Mesodermal cell (in vitro differentiated cells): ENCODE data around the gene CELF4.

ENCODE experiments used
- H3K27ac ChIP-seq: 2 replicates; pipeline ENCODE4 v1.7.0; 2013; ENCODE audit warnings: mild to moderate bottlenecking, low read depth, low read length, moderate library complexity; ENCODE audit not compliant: severe bottlenecking
- H3K36me3 ChIP-seq: 2 replicates; pipeline ENCODE4 v1.7.1; 2013; ENCODE audit warnings: mild to moderate bottlenecking, low read length, moderate library complexity; ENCODE audit not compliant: control insufficient read depth, insufficient read depth
- H3K4me1 ChIP-seq: one replicate; pipeline ENCODE4 v1.7.1; 2013; ENCODE audit warnings: mild to moderate bottlenecking, low read length; ENCODE audit not compliant: insufficient read depth, control insufficient read depth, poor library complexity, severe bottlenecking
- H3K4me3 ChIP-seq: 2 replicates; pipeline ENCODE4 v1.7.0; 2013; ENCODE audit warnings: low read length, control low read depth, mild to moderate bottlenecking; ENCODE audit not compliant: insufficient read depth, poor library complexity, severe bottlenecking; ENCODE audit errors: extremely low read depth
- H3K9me3 ChIP-seq: 2 replicates; pipeline ENCODE4 v1.7.1; 2013; ENCODE audit warnings: mild to moderate bottlenecking, low read length, moderate library complexity; ENCODE audit not compliant: control insufficient read depth
- WGBS, 2 experiments: methylation state at CpG; one replicate each; pipeline ENCODE4 v1.1.5; 2013; ENCODE audit warnings: missing lambda C conversion rate in 2 of 2; ENCODE audit not compliant: insufficient coverage in 2 of 2; 5-methylcytosine and 5-hydroxymethylcytosine counted together

Gene CELF4

DNA sequence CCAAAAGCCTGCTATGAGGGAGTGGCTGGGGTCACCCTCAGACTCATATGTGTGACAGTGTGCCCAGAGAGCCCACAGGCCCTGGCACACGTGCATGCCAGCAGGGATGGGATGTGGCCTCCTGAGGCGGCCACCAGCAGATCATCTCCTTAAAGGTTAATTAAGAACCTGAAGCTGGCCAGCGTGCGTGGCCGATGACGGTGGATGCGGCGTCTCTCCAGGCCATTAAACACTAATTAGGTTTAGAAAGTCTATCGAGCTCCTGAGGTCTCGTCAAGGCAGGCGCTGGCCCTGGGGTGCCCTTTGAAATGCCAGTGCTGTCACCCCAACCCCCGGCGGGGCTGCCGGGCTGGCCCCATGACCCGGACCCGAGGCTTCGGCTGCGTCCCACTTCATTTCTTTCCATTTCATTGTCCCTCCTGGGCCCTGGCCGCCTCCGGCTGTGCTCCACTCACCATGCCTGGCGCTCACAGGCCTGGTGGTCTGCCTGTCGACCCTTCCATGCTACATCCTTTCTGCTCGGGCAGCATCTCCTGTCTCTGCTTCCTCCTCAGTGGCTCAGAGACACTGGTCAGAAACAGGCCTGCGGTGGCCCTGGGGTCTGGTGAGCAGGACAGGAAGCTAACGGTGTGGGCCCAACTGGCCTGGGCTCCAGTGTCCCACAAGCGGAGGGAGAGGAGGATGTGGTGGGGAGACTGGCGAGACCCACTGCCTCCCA lies 228.9 kb downstream of the CELF4 start:
- Histone ChIP-seq H3K9me3 (no peaks in the 10 kb centered on the region), H3K4me1 (peaks cover 28% of the 10 kb centered on the region), H3K27ac (no peak overlapping the region), H3K36me3 (no peaks in the 10 kb centered on the region), H3K4me3 (no peak overlapping the region)
- 93 to 95% methylated on average over 26 to 27 of the region's 27 CpGs for WGBS, 2 experiments

DNA sequence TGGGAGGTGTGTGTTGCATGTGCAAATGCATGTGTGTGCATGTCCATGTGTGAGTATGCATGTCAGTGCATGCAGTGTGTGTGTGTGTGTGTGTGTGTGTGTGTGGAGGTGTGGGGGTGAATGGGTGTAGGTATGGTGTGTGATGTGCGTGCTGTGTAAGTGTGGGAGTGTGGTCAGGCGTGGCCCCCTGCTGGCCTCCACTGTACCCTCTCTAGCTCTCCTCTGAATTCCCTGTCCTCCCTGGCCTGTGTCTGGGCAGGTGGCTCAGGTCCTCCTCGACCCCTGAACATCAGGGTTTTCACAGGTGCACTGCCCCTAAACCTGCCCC lies 230.2 kb downstream of the CELF4 start:
- peaks cover 22% of the 10 kb centered on the region for H3K4me1 ChIP-seq
- H3K9me3 ChIP-seq, result no peaks in the 10 kb centered on the region
- 69 to 83% methylated on average over 1 to 3 of the region's 3 CpGs for WGBS, 2 experiments
- H3K4me3 ChIP-seq, result no peak overlapping the region
- H3K36me3 ChIP-seq, result no peaks in the 10 kb centered on the region
- peak overlapping the region; percentile 90 for H3K27ac ChIP-seq

DNA sequence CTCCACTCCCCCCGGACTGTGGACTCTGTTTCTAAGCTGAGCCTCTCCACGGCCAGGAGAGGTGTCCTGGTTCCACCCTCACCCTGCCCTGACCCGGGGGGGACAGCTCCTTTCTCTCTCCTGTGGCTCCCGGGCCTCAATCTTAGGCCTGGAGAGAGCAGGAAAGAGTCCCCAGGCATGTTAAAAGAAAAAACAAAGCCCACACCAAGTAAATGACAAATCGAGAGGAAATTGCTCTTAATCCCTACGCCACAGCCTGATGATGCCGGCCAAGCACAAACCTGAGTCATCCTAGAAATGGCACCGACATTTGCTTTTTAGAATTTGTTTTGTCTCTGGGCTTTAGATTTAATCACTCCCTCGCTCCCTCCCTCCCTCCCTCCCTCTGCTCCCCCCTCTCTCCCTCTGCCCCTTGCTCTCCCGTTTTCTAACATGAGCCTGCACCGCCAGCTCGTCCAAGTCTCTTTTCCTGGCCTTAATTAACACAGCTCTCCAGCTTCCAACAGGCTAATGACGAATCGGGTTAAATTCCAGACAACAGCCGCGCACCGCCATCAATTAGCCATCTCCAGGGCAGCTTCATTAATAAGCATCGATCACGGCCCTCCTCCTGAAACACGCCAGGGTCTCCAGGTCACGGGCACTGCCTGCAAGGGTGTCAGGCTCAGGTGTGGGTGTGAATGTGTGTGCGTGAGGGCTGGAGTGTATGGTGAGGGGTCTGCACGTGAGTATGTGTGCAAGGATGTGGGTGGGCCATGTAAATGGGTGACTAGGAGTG lies 230.8 kb downstream of the CELF4 start:
- Histone ChIP-seq H3K36me3 (no peaks in the 10 kb centered on the region), H3K27ac (peak overlapping the region; percentile 90), H3K4me3 (no peak overlapping the region), H3K4me1 (peaks cover 27% of the 10 kb centered on the region), H3K9me3 (no peaks in the 10 kb centered on the region)
- WGBS, 2 experiments, result 73 to 77% methylated on average over 18 to 22 of the region's 23 CpGs

DNA sequence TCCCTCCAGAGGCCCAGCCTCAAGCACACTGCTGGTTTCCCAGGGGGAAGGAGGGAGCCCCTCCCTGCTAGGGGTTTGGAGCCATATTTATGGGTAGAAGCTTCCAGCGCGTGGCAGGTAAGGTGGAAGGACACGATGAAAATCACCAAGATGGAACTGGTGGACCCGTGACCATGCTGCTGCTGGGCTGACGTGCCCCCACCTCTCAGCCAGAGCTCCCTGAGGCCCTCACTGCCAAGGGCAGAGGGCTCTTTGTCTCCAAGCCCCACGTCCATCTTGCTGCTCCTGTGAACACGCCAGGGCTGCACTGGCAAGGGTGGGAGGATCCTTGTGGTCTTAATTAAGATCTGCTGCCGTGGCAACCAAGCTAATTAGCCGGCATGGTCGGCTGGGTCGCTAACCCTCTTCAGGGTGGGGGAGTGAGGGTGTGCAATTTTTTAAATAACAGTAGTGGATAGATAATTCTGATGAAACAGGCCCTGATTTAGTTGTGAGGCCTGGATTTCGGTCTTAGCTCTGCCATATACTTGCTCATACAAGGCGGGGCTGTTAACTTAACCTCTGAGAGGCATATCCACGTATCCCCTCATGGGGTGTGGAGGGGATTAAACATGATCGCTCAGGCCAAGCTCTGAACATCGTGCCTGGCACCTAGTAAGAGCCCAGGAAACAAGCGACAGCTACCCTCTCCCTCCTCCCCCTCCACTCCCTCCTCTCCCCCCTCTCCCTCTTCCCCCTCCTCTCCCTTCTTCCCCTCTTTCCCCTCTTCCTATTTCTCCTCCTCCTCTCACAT lies 232.8 kb downstream of the CELF4 start:
- Histone ChIP-seq H3K4me1 (peaks cover 41% of the 10 kb centered on the region), H3K9me3 (no peaks in the 10 kb centered on the region), H3K4me3 (no peak overlapping the region), H3K36me3 (no peaks in the 10 kb centered on the region), H3K27ac (no peak overlapping the region)
- 90 to 95% methylated on average over 12 to 15 of the region's 17 CpGs for WGBS, 2 experiments

DNA sequence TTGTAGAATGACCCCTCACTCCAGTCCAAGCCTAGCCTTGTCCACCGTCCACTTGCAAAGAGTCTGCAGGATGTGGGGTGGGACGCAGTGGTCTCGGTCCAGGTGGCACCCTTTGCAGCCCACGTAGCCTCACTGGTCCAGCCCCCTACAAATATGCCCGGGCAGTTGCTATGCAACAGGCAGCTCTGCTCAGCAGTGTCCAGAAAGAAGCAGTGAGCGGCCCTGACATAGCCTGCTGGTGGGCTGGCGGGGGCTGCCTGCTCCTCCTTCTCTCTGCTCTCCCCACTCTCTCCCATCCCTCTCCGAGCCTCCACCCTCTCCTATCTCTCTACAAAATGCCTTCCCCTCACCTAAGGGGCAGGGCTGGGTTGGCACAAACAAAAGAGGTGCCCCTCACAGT lies 233.4 kb downstream of the CELF4 start:
- Histone ChIP-seq H3K27ac (no peak overlapping the region), H3K4me3 (no peak overlapping the region), H3K4me1 (peaks cover 45% of the 10 kb centered on the region), H3K9me3 (no peaks in the 10 kb centered on the region), H3K36me3 (no peaks in the 10 kb centered on the region)
- WGBS, 2 experiments, result 92 to 98% methylated on average over 7 to 8 of the region's 8 CpGs

DNA sequence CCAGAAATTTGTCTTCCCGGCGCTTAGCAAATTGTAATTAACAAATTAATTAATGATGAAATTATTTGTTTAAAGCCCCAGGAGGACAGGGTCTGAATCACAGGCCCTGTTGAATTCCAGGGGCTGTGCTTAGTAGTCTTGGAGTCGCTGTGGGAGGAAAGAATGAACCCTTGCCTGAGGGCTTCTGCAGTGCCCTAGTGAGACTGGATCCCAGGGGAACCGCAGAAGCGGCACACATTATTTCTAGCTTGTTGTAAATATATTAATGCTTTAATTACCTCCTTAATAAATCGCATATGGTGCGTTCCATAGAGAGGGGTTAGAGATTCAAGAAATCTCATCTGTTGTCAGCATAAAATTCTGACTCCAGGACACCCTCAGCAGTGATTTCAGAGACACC lies 235.4 kb downstream of the CELF4 start:
- Histone ChIP-seq H3K27ac (no peak overlapping the region), H3K4me3 (no peak overlapping the region), H3K4me1 (peaks cover 40% of the 10 kb centered on the region), H3K9me3 (no peaks in the 10 kb centered on the region), H3K36me3 (no peaks in the 10 kb centered on the region)
- WGBS, 2 experiments, result 80 to 86% methylated on average over 1 of the region's 7 CpGs

DNA sequence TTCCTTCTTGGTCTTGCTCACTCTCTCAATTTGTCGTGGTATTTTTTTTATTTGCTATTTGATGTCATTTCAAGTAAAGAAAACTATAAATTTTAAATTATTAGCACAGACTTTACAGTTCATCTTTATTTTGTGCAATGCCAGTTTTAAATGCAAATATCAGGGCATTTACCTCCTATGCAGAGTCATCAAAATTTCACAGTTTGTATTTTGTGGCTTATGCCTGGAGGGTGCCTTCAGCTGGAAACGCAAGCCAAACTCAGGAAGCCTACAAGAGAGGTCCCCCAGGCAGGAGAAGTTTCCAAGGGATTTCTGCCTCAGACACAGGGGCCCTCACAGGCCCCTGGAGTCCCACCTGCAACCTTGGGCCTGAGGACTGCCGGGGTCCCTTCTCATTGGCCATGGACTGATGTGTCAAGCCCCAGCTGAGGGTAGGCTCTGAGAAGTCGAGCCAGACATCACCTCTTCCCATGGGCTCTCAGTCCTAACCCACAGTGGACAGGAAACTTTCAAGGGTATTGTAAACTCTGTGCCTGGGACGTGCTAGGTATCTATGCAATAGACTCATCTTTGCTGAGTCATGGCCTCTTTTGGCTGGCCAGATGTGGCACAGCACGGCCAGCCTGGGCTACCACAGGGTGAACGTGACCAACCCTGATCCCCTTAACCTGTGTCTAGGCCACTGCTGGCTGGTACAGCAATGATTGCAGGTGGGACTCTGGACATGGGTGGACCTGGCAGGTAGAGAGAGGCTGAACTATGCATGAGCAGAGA lies 236.5 kb downstream of the CELF4 start:
- Histone ChIP-seq H3K27ac (no peak overlapping the region), H3K4me3 (no peak overlapping the region), H3K9me3 (no peaks in the 10 kb centered on the region), H3K4me1 (peaks cover 35% of the 10 kb centered on the region), H3K36me3 (no peaks in the 10 kb centered on the region)
- WGBS, 2 experiments, result 91 to 96% methylated on average over 3 to 6 of the region's 7 CpGs

DNA sequence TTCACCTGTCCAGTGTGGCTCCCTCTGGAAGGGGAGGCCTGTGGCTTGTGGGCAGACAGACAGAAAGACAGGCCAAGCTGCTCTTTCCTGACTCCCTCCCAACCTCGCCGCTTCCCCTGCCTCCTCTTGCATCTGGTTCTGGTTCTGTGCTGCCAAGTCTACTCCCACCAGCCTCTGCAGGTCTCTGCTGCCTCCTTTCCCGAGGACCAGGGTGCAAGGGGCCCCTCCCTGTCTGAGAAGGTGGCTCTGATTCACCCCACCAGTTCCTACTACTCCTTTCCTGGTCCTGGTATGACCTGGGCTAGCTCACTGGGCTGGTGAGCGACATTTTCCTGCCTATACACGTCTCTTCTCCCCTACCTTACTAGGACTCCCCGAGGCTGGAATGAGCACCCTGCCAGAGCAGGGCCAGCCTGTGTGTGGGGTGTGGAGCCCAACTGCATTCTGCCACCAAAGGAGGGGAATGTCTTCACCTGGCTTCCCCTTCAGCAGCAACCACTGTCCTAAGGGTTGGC lies 238.5 kb downstream of the CELF4 start:
- Histone ChIP-seq H3K4me3 (no peak overlapping the region), H3K9me3 (no peaks in the 10 kb centered on the region), H3K27ac (no peak overlapping the region), H3K36me3 (no peaks in the 10 kb centered on the region), H3K4me1 (peaks cover 25% of the 10 kb centered on the region)
- WGBS, 2 experiments, result 81 to 92% methylated on average over 3 of the region's 6 CpGs

DNA sequence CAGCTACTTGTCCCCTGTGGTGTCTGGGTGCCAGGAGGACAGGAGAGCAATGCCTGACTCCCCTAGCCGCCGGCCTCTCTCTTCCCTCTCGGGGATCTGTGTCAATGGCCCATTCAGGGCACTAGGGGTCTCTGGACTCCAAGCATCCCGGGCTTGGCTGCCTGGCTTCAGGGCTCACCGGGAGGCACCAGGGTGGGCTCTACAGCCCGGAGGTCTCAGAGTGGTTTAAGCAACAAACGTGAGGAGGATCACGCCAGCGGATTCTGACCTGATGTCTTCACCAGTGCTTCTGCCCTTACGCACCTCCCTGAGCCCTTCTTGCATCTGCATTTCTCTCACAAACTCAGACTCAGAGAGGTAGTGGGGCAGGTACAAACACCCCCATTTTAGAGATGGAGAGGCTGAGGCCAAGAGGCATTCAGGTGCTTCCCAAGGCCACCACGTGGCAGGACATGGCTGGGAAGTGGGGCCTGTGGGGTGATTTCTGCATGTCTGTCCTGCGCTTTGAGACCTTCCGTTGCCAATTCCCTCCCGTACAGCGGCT lies 243.0 kb downstream of the CELF4 start:
- Histone ChIP-seq H3K27ac (no peak overlapping the region), H3K9me3 (no peaks in the 10 kb centered on the region), H3K4me3 (no peak overlapping the region), H3K36me3 (no peaks in the 10 kb centered on the region), H3K4me1 (peaks cover 3% of the 10 kb centered on the region)
- 21 to 22% methylated on average over 12 of the region's 15 CpGs for WGBS, 2 experiments
